Measurements from ENCODE around the gene CRTC2.

- TF ChIP-seq POLR2A (IDR thresholded peaks at IDR 0.05) = no peak
- no peak for TF ChIP-seq CTCF (IDR thresholded peaks at IDR 0.05)
- no peak for TF ChIP-seq EP300 (IDR thresholded peaks at IDR 0.05)
These were observed 15.1 kb upstream of the CRTC2 start for GRCh38 chr1:153973525-153973924.
